PC-3 (cell line): Measurements from ENCODE around the gene ALG6.

Experiments
- EZH2 ChIP-seq: fragments of 300-600 bp; sonication (generic); IDR thresholded peaks from one replicate; pipeline ENCODE4 v1.6.1; 2017; ENCODE audit warnings: antibody characterized with exemption, mild to moderate bottlenecking, low read length; ENCODE audit not compliant: unreplicated experiment
- TF ChIP-seq, protein P1 (sequence below): fragments of 300-600 bp; sonication (generic); conservative IDR thresholded peaks from 2 replicates; pipeline ENCODE4 v1.5.1; 2017; ENCODE audit warnings: antibody characterized with exemption, low read depth, mild to moderate bottlenecking, low read length

DNA sequence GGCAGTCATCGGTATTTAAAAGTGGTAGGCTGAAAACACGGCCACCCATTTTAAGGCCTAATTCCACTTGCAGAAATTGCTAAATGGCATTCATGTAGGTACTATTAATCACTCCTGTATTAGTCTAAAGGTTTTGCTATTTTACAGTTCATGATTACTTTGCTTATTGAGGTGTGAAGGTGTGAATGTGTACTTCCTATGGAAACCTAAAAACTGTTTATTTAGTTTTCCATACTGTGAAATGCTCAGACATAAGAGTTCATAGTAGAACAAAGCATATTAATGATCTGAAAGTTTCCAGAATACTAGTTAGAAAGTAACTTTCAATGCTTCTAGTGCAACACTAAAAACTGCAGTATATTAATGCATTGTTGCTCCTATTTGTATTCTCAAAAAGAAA, 85.8 kb downstream of the ALG6 start:
- TF ChIP-seq, protein P1, sequence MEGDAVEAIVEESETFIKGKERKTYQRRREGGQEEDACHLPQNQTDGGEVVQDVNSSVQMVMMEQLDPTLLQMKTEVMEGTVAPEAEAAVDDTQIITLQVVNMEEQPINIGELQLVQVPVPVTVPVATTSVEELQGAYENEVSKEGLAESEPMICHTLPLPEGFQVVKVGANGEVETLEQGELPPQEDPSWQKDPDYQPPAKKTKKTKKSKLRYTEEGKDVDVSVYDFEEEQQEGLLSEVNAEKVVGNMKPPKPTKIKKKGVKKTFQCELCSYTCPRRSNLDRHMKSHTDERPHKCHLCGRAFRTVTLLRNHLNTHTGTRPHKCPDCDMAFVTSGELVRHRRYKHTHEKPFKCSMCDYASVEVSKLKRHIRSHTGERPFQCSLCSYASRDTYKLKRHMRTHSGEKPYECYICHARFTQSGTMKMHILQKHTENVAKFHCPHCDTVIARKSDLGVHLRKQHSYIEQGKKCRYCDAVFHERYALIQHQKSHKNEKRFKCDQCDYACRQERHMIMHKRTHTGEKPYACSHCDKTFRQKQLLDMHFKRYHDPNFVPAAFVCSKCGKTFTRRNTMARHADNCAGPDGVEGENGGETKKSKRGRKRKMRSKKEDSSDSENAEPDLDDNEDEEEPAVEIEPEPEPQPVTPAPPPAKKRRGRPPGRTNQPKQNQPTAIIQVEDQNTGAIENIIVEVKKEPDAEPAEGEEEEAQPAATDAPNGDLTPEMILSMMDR = no peak
- TF ChIP-seq EZH2 = no peak
